ENCODE results near the gene TMEM63B.
"Not testable (repeated sequence)": the region's sequence is repeated elsewhere in the genome, so short reads cannot be mapped to it uniquely, and the experiment has no call there.

TMEM63B gene

DNA sequence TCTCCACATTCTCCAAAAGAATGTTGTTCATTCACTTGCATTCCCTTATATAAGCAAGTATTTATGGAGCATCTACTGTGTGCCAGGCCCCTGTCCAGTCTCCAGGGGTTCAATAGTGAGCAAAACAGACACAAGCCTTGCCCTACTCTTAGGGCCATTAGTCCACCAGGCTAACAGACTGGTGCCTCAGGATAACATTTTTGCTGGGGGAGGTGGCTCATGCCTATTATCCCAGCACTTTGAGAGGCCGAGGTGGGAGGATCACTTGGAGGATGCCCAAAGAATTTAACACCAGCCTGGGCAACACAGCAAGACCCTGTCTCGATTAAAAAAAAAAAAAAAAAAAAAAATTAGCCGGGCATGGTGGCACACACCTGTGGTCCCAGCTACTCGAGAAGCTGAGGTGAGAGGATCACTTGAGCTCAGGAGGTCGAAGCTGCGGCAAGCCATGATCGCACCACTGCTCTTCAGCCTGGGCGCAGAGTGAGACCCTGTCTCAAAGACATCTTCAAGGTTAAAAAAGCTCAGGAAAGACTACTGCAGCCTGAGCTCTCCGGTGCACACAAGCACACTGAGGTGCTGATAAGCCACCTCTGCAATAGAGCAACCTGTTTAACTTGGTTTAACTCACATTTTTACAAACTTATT is 51.2 kb downstream of the TMEM63B start:
- no peak overlapping the region for H3K27ac ChIP-seq (ENCODE audit: low read depth in 2 of 2, low read length in 2 of 2)
- H3K4me1 ChIP-seq (ENCODE audit: control insufficient read depth in 2 of 2, insufficient read depth in 2 of 2, low read length in 2 of 2) = peaks cover 5 to 7% of the 10 kb centered on the region in 2 donors
- no peaks in the 10 kb centered on the region for H3K9me3 ChIP-seq (ENCODE audit: control insufficient read depth in 2 of 2, low read length in 2 of 2)
- no peaks in the 10 kb centered on the region for H3K36me3 ChIP-seq (ENCODE audit: control insufficient read depth in 2 of 2, insufficient read depth in 2 of 2, low read length in 2 of 2)
- no peak overlapping the region for H3K9ac ChIP-seq (ENCODE audit: low read depth in 1 of 2, low read length in 2 of 2)
- no peak overlapping the region for H3K4me3 ChIP-seq (ENCODE audit: low read length in 2 of 2)
- peaks cover 0 to 3% of the 10 kb centered on the region in 2 donors for H3K27me3 ChIP-seq (ENCODE audit: control insufficient read depth in 2 of 2, insufficient read depth in 2 of 2, low read length in 2 of 2)

DNA sequence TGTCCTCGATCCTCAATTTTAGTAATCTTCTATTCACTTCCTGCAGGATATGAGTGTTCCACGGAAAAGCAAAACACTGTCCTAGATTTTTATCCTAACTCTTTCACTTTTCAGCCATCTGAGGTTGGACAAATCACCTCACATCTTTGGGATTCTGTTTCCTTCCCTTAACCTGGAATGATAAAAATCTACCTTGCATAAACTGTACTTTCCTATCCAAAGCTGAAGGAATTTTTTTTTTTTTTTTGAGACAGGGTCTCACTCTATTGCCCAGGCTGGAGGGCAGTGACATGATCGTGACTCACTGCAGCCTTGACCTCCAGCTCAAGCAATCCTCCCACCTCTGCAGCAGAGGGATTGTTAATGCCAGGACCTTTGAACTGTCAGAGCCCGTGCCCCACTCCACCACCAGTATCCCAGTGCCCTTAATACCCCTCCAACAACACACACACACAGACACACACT is 51.8 kb downstream of the TMEM63B start:
- Histone ChIP-seq H3K27ac (ENCODE audit: low read depth in 2 of 2, low read length in 2 of 2) (no peak overlapping the region), H3K27me3 (ENCODE audit: control insufficient read depth in 2 of 2, insufficient read depth in 2 of 2, low read length in 2 of 2) (peaks cover 0 to 3% of the 10 kb centered on the region in 2 donors)

DNA sequence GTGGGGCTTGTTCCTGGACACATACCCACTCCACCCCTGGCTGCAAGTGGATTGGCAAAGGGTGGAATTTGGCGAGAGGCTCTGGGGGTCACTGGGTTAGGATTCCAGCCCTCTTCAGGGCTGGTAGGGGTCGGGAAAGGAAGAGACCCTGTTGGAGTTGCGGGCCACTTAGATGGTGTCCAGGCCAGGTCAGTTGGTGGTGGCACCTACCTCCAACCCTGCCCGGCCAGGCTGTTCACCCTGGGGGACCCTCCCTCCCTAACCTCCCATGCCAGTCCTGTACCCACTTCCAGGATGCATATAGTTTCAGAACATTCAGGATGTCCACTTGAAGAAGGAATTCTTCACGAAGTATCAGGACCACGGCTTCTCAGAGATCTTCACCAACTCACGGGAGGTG is 52.3 kb downstream of the TMEM63B start:
- H3K27ac ChIP-seq (ENCODE audit: low read depth in 2 of 2, low read length in 2 of 2) = no peak overlapping the region
- no peaks in the 10 kb centered on the region for H3K9me3 ChIP-seq (ENCODE audit: control insufficient read depth in 2 of 2, low read length in 2 of 2)
- no peaks in the 10 kb centered on the region for H3K36me3 ChIP-seq (ENCODE audit: control insufficient read depth in 2 of 2, insufficient read depth in 2 of 2, low read length in 2 of 2)
- peaks cover 5 to 7% of the 10 kb centered on the region in 2 donors for H3K4me1 ChIP-seq (ENCODE audit: control insufficient read depth in 2 of 2, insufficient read depth in 2 of 2, low read length in 2 of 2)
- H3K27me3 ChIP-seq (ENCODE audit: control insufficient read depth in 2 of 2, insufficient read depth in 2 of 2, low read length in 2 of 2) = peaks cover 0 to 3% of the 10 kb centered on the region in 2 donors
- no peak overlapping the region for H3K4me3 ChIP-seq (ENCODE audit: low read length in 2 of 2)
- no peak overlapping the region for H3K9ac ChIP-seq (ENCODE audit: low read depth in 1 of 2, low read length in 2 of 2)

More for the DNA sequence above, 51.8 kb downstream of the TMEM63B start:
- H3K9ac ChIP-seq (ENCODE audit: low read depth in 1 of 2, low read length in 2 of 2) = no peak overlapping the region
- no peak overlapping the region for H3K4me3 ChIP-seq (ENCODE audit: low read length in 2 of 2)
- H3K9me3 ChIP-seq (ENCODE audit: control insufficient read depth in 2 of 2, low read length in 2 of 2) = no peaks in the 10 kb centered on the region
- H3K4me1 ChIP-seq (ENCODE audit: control insufficient read depth in 2 of 2, insufficient read depth in 2 of 2, low read length in 2 of 2) = peaks cover 5 to 7% of the 10 kb centered on the region in 2 donors
- no peaks in the 10 kb centered on the region for H3K36me3 ChIP-seq (ENCODE audit: control insufficient read depth in 2 of 2, insufficient read depth in 2 of 2, low read length in 2 of 2)

DNA sequence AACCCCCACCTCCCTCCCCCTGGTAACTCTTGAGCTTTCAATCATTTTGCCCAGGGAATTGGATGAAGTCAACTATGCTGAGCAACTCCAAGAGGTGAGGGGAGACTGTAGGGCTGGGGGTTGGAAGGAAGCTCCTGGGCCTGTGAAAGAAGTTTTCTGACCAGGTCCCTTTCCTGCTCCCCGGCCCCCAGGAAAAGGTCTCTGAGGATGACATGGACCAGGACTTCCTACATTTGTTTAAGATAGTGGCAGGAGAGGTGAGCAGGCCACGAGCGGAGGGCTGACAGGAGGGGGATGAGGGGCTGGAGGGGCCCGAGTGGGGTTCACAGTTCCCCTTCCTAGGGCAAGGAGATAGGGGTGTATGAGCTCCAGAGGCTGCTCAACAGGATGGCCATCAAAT is 53.1 kb downstream of the TMEM63B start:
- Histone ChIP-seq H3K9me3 (ENCODE audit: control insufficient read depth in 2 of 2, low read length in 2 of 2) (no peaks in the 10 kb centered on the region), H3K4me3 (ENCODE audit: low read length in 2 of 2) (no peak overlapping the region), H3K4me1 (ENCODE audit: control insufficient read depth in 2 of 2, insufficient read depth in 2 of 2, low read length in 2 of 2) (peaks cover 5 to 7% of the 10 kb centered on the region in 2 donors), H3K27ac (ENCODE audit: low read depth in 2 of 2, low read length in 2 of 2) (no peak overlapping the region), H3K27me3 (ENCODE audit: control insufficient read depth in 2 of 2, insufficient read depth in 2 of 2, low read length in 2 of 2) (peaks cover 0 to 3% of the 10 kb centered on the region in 2 donors), H3K36me3 (ENCODE audit: control insufficient read depth in 2 of 2, insufficient read depth in 2 of 2, low read length in 2 of 2) (no peaks in the 10 kb centered on the region), H3K9ac (ENCODE audit: low read depth in 1 of 2, low read length in 2 of 2) (no peak overlapping the region)

DNA sequence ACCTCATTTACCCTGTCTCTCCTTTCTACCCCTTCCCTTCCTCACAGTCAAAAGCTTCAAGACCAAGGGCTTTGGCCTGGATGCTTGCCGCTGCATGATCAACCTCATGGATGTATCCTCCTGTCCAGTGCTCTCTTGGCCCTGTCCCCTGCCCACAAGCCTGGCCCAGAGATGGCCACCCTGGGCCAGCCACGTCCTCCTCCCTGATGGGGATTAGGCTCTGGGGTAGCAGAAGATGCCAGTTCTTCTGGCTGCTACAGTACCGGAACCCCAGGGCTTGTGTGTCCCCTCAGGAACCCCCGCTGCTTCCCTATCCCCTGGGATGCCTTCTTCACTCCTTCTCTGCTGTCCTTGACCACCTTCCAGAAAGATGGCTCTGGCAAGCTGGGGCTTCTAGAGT is 53.5 kb downstream of the TMEM63B start:
- Histone ChIP-seq H3K36me3 (ENCODE audit: control insufficient read depth in 2 of 2, insufficient read depth in 2 of 2, low read length in 2 of 2) (no peaks in the 10 kb centered on the region), H3K4me3 (ENCODE audit: low read length in 2 of 2) (no peak overlapping the region), H3K9me3 (ENCODE audit: control insufficient read depth in 2 of 2, low read length in 2 of 2) (no peaks in the 10 kb centered on the region), H3K27ac (ENCODE audit: low read depth in 2 of 2, low read length in 2 of 2) (no peak overlapping the region), H3K27me3 (ENCODE audit: control insufficient read depth in 2 of 2, insufficient read depth in 2 of 2, low read length in 2 of 2) (peaks cover 0 to 3% of the 10 kb centered on the region in 2 donors), H3K4me1 (ENCODE audit: control insufficient read depth in 2 of 2, insufficient read depth in 2 of 2, low read length in 2 of 2) (peaks cover 5 to 7% of the 10 kb centered on the region in 2 donors), H3K9ac (ENCODE audit: low read depth in 1 of 2, low read length in 2 of 2) (no peak overlapping the region)

DNA sequence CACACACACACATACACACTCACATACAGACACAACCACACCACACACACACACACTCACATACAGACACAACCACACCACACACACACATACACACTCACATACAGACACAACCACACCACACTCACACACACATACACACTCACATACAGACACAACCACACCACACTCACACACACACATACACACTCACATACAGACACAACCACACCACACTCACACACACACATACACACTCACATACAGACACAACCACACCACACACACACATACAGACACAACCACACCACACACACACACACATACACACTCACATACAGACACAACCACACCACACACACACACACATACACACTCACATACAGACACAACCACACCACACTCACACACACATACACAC is 54.4 kb downstream of the TMEM63B start:
- not testable (repeated sequence) for H3K27me3 ChIP-seq (ENCODE audit: control insufficient read depth in 2 of 2, insufficient read depth in 2 of 2, low read length in 2 of 2); H3K9ac ChIP-seq (ENCODE audit: low read depth in 1 of 2, low read length in 2 of 2); H3K36me3 ChIP-seq (ENCODE audit: control insufficient read depth in 2 of 2, insufficient read depth in 2 of 2, low read length in 2 of 2); H3K4me3 ChIP-seq (ENCODE audit: low read length in 2 of 2); H3K9me3 ChIP-seq (ENCODE audit: control insufficient read depth in 2 of 2, low read length in 2 of 2); H3K27ac ChIP-seq (ENCODE audit: low read depth in 2 of 2, low read length in 2 of 2); H3K4me1 ChIP-seq (ENCODE audit: control insufficient read depth in 2 of 2, insufficient read depth in 2 of 2, low read length in 2 of 2)

DNA sequence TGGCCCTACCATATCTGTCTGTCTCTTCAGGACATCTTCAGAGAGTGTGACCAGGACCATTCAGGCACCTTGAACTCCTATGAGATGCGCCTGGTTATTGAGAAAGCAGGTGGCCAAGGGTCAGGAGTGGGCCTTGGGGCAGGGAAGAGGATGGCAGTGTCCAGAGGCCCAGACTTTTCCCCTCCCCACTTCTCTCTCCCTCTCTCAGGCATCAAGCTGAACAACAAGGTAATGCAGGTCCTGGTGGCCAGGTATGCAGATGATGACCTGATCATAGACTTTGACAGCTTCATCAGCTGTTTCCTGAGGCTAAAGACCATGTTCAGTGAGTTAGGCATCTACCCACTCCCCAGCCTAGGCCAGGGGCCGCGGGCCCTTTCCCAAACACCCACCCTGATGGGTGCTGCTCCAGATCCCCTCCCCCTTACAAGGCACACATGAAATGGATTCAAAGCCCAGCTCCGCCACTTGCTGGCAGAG is 55.6 kb downstream of the TMEM63B start:
- H3K4me3 ChIP-seq (ENCODE audit: low read length in 2 of 2) = no peak overlapping the region
- H3K4me1 ChIP-seq (ENCODE audit: control insufficient read depth in 2 of 2, insufficient read depth in 2 of 2, low read length in 2 of 2) = no peaks in the 10 kb centered on the region
- no peak overlapping the region for H3K9ac ChIP-seq (ENCODE audit: low read depth in 1 of 2, low read length in 2 of 2)
- H3K9me3 ChIP-seq (ENCODE audit: control insufficient read depth in 2 of 2, low read length in 2 of 2) = no peaks in the 10 kb centered on the region
- H3K27ac ChIP-seq (ENCODE audit: low read depth in 2 of 2, low read length in 2 of 2) = no peak overlapping the region
- H3K36me3 ChIP-seq (ENCODE audit: control insufficient read depth in 2 of 2, insufficient read depth in 2 of 2, low read length in 2 of 2) = no peaks in the 10 kb centered on the region
- no peaks in the 10 kb centered on the region for H3K27me3 ChIP-seq (ENCODE audit: control insufficient read depth in 2 of 2, insufficient read depth in 2 of 2, low read length in 2 of 2)

DNA sequence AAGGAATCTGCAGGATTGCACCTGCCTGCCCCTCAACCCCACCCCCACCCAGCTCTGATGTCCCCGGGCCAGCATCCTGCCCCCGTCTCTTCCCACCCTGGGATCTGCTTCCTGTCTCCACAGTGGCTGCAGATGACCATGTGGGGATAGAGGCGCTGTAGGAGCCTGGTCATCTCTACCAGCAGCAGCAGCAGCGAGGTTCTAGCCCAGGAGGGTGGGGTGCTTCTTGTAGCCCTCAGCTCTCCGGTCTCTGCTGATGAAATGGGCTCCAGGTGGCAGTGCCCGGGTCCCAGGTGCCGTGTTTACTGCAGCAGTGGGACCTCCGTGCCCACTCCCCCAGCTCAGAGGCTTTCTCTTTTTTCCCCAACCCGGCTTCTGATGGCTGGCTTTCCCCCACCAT is 56.4 kb downstream of the TMEM63B start:
- no peak overlapping the region for H3K4me3 ChIP-seq (ENCODE audit: low read length in 2 of 2)
- H3K4me1 ChIP-seq (ENCODE audit: control insufficient read depth in 2 of 2, insufficient read depth in 2 of 2, low read length in 2 of 2) = no peaks in the 10 kb centered on the region
- H3K9ac ChIP-seq (ENCODE audit: low read depth in 1 of 2, low read length in 2 of 2) = no peak overlapping the region
- H3K36me3 ChIP-seq (ENCODE audit: control insufficient read depth in 2 of 2, insufficient read depth in 2 of 2, low read length in 2 of 2) = no peaks in the 10 kb centered on the region
- H3K27me3 ChIP-seq (ENCODE audit: control insufficient read depth in 2 of 2, insufficient read depth in 2 of 2, low read length in 2 of 2) = no peaks in the 10 kb centered on the region
- H3K9me3 ChIP-seq (ENCODE audit: control insufficient read depth in 2 of 2, low read length in 2 of 2) = no peaks in the 10 kb centered on the region
- H3K27ac ChIP-seq (ENCODE audit: low read depth in 2 of 2, low read length in 2 of 2) = no peak overlapping the region

DNA sequence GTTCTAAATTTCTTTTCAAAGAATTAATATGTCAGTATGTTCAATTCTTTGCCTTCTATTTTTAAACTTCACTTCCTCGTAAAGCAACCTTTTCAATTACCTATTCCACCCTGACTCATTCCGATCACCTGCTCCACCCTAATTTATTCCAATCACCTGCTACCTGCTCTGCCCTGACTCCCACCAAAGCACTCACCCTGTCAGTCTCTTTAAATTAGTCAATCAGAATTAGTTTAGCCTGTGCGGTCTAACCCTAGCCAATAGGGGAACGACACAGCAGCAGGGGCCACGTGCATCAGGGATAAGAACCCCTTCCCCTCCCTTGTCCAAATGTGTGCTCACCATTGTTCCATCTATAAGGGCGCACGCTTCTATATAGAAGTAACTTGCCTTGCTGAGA is 58.0 kb downstream of the TMEM63B start:
- not testable (repeated sequence) for H3K36me3 ChIP-seq (ENCODE audit: control insufficient read depth in 2 of 2, insufficient read depth in 2 of 2, low read length in 2 of 2); H3K9me3 ChIP-seq (ENCODE audit: control insufficient read depth in 2 of 2, low read length in 2 of 2); H3K27ac ChIP-seq (ENCODE audit: low read depth in 2 of 2, low read length in 2 of 2); H3K4me3 ChIP-seq (ENCODE audit: low read length in 2 of 2); H3K9ac ChIP-seq (ENCODE audit: low read depth in 1 of 2, low read length in 2 of 2); H3K4me1 ChIP-seq (ENCODE audit: control insufficient read depth in 2 of 2, insufficient read depth in 2 of 2, low read length in 2 of 2); H3K27me3 ChIP-seq (ENCODE audit: control insufficient read depth in 2 of 2, insufficient read depth in 2 of 2, low read length in 2 of 2)

DNA sequence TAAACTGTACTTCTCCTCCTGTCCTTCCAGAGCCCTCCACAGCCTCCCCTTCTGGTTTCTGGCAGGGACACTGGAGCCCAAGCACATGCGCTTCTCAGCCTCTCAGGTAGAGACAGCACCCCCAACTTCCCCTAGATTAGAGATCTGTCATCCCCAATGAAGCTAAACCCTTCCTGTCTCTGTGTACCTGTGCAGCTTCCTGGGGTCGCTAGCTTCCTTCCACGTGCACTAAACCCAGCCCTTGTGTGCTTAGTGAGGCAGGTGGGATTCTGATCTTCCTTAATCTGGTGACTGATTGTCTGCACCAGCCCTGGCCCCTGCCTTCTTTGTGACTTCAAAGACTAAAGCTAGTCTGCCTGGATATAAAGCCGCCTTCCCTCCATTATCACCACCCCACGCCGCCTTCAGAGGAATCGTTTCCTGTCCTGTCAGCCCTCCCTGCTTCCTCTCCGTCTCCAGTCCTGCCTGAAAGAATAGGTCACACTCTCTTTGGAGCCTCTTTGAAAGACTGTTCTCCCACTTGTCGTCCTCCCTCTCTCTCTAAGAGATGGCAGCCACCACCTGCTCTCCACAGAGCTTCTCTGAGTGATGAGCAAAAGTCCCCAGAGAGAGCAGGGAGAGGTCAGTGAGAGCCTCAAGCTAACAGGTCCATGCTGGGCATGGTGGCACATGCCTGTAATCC is 58.7 kb downstream of the TMEM63B start:
- Histone ChIP-seq H3K27me3 (ENCODE audit: control insufficient read depth in 2 of 2, insufficient read depth in 2 of 2, low read length in 2 of 2) (no peaks in the 10 kb centered on the region), H3K4me3 (ENCODE audit: low read length in 2 of 2) (no peak overlapping the region), H3K27ac (ENCODE audit: low read depth in 2 of 2, low read length in 2 of 2) (no peak overlapping the region), H3K9ac (ENCODE audit: low read depth in 1 of 2, low read length in 2 of 2) (no peak overlapping the region), H3K36me3 (ENCODE audit: control insufficient read depth in 2 of 2, insufficient read depth in 2 of 2, low read length in 2 of 2) (no peaks in the 10 kb centered on the region), H3K4me1 (ENCODE audit: control insufficient read depth in 2 of 2, insufficient read depth in 2 of 2, low read length in 2 of 2) (no peaks in the 10 kb centered on the region), H3K9me3 (ENCODE audit: control insufficient read depth in 2 of 2, low read length in 2 of 2) (no peaks in the 10 kb centered on the region)
